Liver (tissue), 3 donors: ENCODE data around the gene KANSL1.

ENCODE experiments used
- EGR1 ChIP-seq, 2 donors: IDR thresholded peaks; 2 replicates each; pipeline ENCODE4 v1.6.1; 2016 to 2018; ENCODE audit warnings: antibody characterized with exemption in 2 of 2, low read depth in 2 of 2
- RAD21 ChIP-seq, 2 donors: IDR thresholded peaks; 2 replicates each; pipeline ENCODE4 v1.6.1; 2016; ENCODE audit warnings: antibody characterized with exemption in 2 of 2, mild to moderate bottlenecking in 2 of 2
- SP1 ChIP-seq: IDR thresholded peaks from 2 replicates; pipeline ENCODE4 v1.6.1; 2018; ENCODE audit warnings: antibody characterized with exemption, mild to moderate bottlenecking
- TAF1 ChIP-seq: conservative IDR thresholded peaks from 2 replicates; pipeline ENCODE4 v1.6.1; 2016; ENCODE audit warnings: antibody characterized with exemption, mild to moderate bottlenecking
- TF ChIP-seq, protein P1 (sequence below): fragments of 150-350 bp; IDR thresholded peaks from 2 replicates; pipeline ENCODE4 v1.5.1; 2017; ENCODE audit warnings: improper control_type of control experiment, low read depth, low read length; ENCODE audit not compliant: missing input control
- TF ChIP-seq, protein P2 (sequence below): IDR thresholded peaks from 2 replicates; pipeline ENCODE4 v1.6.1; 2016; ENCODE audit warnings: antibody characterized with exemption
- TF ChIP-seq, protein P3 (sequence below): IDR thresholded peaks from 2 replicates; pipeline ENCODE4 v1.6.1; 2016; ENCODE audit warnings: antibody characterized with exemption
- donor health status: healthy.
- donor health status: healthy.

DNA sequence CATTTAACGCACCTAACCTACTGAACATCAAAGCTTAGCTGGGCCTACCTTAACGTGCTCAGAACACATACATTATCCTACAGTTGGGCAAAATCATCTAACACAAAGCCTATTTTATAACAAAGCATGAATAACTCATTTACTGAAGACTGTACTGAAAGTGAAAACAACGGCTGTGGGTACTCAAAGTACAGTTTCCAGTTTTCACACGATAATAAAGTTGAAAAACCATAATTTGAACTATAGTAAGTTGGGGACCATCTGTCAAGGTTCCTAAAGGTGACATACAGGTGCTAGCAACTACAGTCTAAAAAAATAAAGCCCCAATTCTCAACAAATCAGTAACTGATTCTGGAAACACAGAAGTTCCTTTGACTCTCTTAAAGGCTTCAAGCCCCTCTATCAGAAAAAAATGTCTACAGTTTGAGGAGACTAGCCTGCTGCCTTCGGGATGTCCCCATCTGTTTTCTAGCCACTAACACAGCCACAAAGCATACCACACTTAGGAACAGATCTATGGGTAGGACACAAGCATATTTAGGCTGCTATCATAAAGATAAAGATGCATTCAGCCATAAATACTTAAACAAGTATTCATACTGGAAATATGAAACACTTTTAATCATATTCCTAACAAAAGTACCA is 71.3 kb downstream of the KANSL1 start:
- TF ChIP-seq, protein P1, sequence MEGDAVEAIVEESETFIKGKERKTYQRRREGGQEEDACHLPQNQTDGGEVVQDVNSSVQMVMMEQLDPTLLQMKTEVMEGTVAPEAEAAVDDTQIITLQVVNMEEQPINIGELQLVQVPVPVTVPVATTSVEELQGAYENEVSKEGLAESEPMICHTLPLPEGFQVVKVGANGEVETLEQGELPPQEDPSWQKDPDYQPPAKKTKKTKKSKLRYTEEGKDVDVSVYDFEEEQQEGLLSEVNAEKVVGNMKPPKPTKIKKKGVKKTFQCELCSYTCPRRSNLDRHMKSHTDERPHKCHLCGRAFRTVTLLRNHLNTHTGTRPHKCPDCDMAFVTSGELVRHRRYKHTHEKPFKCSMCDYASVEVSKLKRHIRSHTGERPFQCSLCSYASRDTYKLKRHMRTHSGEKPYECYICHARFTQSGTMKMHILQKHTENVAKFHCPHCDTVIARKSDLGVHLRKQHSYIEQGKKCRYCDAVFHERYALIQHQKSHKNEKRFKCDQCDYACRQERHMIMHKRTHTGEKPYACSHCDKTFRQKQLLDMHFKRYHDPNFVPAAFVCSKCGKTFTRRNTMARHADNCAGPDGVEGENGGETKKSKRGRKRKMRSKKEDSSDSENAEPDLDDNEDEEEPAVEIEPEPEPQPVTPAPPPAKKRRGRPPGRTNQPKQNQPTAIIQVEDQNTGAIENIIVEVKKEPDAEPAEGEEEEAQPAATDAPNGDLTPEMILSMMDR = no peak
- TF ChIP-seq RAD21 (IDR thresholded peaks at IDR 0.05) (no peak), EGR1 (IDR thresholded peaks at IDR 0.05; ENCODE audit: low read depth in 2 of 2) (no peak), TAF1 (no peak), SP1 (no peak)
- TF ChIP-seq, protein P2, sequence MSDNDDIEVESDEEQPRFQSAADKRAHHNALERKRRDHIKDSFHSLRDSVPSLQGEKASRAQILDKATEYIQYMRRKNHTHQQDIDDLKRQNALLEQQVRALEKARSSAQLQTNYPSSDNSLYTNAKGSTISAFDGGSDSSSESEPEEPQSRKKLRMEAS = no peak
- TF ChIP-seq, protein P3, sequence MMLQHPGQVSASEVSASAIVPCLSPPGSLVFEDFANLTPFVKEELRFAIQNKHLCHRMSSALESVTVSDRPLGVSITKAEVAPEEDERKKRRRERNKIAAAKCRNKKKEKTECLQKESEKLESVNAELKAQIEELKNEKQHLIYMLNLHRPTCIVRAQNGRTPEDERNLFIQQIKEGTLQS = no peak
